HG03025 (cell line): ENCODE data around the gene HOXD10.

Source experiments
- ATAC-seq: cut with Tn5 transposase; IDR thresholded peaks from one replicate; pipeline ENCODE4 v1.9.1; 2021; ENCODE audit warnings: mild to moderate bottlenecking, moderate library complexity; ENCODE audit not compliant: unreplicated experiment, low FRiP score

The HOXD10 gene

DNA sequence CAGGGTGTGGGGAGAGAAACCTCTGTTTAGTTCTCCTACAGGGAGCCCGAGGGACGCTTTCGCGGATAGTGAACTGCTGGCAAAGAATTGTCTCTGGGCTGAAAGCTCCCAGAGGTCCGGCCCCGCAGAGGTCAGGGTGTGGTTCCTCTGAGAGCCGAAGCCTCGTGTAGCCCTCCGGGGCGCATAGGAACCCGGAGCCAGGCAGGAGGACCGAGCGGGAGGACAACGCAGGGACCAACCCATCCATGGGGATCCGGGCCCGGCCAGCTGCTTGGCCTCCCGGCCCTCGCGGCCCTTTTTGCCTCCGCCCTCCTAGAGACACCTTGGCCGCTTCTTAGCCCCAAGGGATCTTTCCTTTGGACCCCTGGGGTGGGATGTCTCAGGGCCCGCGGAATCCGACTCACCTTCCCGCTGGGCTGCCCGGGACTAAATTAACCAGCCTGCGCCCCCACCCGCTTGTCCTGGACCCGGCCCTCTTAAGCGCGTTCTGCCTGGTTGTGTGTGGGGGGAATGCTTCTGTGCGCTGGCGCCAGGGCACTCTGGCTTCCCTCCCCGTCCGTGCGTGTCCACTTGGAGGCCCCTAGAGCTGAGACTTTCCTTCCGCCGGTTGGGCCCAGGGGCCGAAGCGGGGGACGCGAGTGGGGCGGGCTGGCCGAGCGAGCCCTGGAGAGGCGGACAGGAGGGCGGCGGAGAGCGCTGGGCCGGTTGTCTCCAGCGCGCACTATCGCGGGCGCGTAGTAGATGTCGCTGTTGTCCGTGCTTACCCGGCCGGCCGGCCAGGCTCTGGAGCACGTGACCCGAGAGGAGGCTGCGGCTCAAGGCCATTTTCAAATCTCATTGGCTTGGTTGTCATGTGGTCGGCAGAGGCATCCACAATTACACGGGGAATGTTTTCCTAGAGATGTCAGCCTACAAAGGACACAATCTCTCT, at the start of gene HOXD10:
Gene HOXD10 (plus strand): TSS at position 896 of the 931 bp plus-strand sequence. CDS start 56 bp downstream, outside the sequence.
- ATAC-seq, result no peak

- no peak for ATAC-seq
Measured at GRCh38 chr2:176067589-176068418, 48.8 kb upstream of the HOXD10 start.

- ATAC-seq, result no peak
Measured at GRCh38 chr2:176068419-176068832, 48.2 kb upstream of the HOXD10 start.

DNA sequence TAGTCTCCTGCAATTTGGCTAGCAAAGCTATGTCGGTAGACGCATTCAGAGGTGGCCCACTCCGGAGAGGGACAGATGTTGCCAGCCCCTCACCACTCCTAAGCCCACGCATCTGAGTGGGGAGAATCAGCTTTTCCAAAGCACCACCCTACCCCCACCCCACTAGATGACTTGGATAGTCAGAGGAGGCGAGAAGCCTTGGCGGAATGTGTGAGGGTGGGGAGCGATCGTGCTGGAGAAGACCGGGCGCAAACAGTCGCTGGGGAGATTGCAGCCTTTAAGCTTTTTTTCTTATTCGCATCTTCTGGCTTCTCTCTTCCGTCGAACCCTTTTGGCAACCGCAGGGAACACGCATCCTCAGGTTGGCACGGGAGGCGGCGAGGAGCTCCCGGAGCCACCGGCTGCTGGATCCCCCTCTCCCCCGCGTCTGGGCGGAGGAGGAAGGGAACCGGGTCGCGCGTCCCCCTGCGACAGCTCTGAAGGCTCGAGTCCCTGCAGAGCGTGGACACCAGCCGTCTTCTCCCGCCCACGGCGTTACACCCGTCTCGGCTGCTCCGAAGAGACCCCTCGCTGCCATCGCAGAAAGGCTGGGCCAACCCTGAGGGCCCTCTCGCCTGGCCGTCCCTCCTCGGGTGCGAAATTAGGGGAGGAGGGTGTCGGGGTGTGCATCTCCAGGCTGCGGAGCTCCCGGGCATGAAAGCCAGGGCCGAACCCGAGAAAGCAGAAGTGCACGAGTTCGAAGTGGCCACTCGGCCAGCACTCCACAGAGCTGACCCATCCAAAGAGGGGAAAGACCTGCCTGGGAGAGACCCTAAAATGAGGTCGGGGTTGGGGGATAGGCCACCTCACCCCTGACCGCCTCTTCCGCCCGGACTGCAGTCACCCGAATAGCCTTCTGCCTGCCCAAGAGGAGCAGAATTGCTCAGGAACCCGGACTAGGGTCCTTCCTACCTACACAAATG, 45.0 kb upstream of the HOXD10 start:
- ATAC-seq, result no peak

GRCh38 chr2:176072292-176072669, 44.3 kb upstream of the HOXD10 start:
- no peak for ATAC-seq

GRCh38 chr2:176072951-176073904, 43.4 kb upstream of the HOXD10 start:
- ATAC-seq, result no peak

- ATAC-seq, result no peak
Measured at GRCh38 chr2:176074919-176075425, 41.6 kb upstream of the HOXD10 start.

GRCh38 chr2:176075481-176075880, 41.1 kb upstream of the HOXD10 start:
- no peak for ATAC-seq

- no peak for ATAC-seq
Measured at GRCh38 chr2:176076063-176076462, 40.5 kb upstream of the HOXD10 start.

- no peak for ATAC-seq
Measured at GRCh38 chr2:176076796-176077195, 39.8 kb upstream of the HOXD10 start.

DNA sequence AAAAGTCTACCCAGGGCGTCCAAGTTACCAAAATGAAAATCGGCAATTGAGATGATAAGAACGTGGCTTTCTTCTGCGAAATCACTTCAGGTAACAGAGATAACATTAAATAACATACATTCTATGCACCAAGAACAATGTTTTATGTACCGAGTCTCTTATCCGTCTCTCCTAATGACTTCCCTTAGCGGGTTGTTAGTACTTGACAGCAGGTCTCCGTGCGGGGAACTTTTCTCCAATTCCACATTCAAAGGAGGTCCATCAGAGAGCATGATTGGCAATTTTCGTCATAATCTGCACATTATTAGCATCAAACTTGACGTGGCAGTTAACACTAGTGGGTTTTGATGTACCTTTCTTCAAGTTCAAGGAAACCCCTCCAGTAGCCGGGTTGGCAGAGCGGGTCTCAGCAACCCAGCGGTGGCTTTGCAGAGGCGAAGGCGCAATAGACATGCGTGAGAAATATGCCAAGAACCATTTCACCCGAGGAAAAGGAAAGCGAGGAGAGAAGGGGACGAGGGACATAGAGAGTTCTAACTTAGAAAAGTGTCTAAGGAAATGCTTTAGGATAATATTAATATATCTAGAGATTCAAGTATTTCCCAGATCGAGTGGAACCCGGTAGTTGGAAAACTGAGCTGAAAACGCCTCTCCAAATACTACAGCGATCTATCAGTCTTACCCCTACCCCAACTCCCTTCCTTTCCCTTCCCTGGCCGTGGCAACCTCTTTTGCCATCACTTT, 37.9 kb upstream of the HOXD10 start:
- no peak for ATAC-seq

GRCh38 chr2:176079285-176079830, 37.2 kb upstream of the HOXD10 start:
- no peak for ATAC-seq

GRCh38 chr2:176079831-176080539, 36.6 kb upstream of the HOXD10 start:
- no peak for ATAC-seq

DNA sequence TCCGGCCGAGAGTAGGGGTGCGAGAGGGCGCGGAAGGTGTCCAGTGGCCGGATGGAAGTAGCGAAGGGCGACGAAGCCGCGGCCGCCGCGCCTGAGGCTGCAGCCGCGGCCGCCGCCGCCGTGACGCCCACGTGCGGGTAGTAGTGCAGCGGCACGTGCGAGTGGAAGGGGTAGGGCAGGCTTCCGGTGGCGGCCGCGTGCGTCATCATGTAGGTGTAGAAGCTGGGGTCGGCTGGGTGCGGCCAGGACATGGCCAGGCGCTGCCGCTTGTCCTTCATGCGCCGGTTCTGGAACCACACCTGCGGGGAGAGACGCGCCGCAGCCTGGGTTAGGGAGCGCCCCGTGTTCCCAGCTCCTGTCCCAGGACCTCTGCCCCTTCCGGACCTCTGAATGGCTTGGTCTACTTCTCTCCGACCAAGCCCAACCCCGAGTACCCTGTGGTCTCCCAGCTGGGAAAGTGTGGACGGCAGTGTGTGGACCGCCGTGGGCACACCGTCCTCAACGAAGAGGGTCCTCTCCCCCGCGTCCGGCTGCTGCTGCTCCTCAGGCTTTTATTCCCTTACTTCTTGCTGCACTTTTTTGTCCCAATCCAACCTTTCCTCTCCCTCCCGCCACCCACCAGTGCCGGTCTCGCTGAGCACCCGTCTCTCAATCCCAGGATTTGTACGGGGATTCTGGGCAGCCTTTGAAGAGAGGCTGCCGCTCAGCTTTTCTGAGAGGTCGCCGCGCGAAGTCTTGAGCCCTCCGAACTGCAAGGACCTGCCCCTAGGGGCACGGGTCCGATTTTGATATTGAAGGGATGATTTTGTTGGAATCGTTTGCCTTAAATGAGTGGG, 35.8 kb upstream of the HOXD10 start:
- ATAC-seq, result no peak

DNA sequence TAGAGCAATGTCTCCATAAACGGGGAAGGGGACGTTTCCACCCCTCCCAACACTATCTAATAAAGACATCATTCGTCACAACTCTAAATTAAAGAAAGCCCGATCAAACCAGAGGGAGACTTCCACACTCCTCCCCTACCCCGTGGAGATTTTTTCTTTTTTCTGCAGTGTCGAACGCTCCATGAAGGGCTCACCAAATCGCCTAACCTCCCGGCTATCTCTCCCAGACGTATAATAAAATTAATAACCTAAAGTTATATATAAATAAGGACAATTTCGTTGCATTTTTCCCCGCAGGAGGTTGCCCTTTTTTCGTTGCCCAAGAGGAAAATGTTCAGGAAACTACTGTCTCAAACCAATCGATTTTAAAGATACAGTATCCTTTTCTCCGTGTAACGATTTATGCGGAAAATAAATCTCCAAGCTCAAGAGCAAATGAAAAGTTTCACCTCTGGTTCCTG, 35.2 kb upstream of the HOXD10 start:
- no peak for ATAC-seq

- no peak for ATAC-seq
Measured at GRCh38 chr2:176081837-176082524, 34.6 kb upstream of the HOXD10 start.
